Esophagus muscularis mucosa (tissue), 3 donors: ENCODE data around the gene PER2.

Experiments used
- CTCF ChIP-seq, 3 experiments: fragments of 200-600 bp in 2 of 3; fragments of 450-650 bp in 1 of 3; sonication (generic) in 2 of 3; IDR thresholded peaks; one replicate each; pipeline ENCODE4 v1.5.1; 2017 to 2019; ENCODE audit warnings: antibody characterized with exemption in 3 of 3, mild to moderate bottlenecking in 2 of 3, moderate library complexity in 1 of 3
- POLR2AphosphoS5 ChIP-seq, 2 donors: sonication (generic); formaldehyde crosslinking; IDR thresholded peaks; one replicate each; pipeline ENCODE4 v1.6.1; 2017; ENCODE audit warnings: antibody characterized with exemption in 2 of 2

DNA sequence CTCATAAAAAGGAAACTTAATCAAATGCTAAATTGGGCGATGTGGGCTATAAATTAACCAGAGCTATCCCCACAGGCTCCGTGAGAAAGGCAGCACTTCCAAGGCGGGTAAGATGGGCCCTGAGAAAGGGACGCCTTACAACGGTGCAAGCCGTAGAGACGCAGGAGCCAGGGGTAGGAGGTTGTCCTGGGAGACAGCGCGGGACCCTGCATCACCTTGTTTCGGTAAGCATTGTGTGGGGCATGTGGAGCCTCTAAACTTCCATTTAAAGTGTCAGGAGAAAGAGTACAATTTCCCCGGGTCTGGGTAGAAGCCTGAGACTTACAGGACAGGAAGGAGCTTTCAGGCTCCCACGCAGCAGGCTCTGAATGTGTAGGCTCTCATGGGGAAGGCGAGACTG, 1.2 kb upstream of the PER2 start:
- TF ChIP-seq POLR2AphosphoS5 (IDR thresholded peaks at IDR 0.05), result no peak
- no peak for TF ChIP-seq CTCF (IDR thresholded peaks at IDR 0.05)
